ENCODE measurements around the gene PCDH15.

GRCh38 chr10:53918755-53919154 is 882.3 kb downstream of the PCDH15 start:
- TF ChIP-seq, protein P1, sequence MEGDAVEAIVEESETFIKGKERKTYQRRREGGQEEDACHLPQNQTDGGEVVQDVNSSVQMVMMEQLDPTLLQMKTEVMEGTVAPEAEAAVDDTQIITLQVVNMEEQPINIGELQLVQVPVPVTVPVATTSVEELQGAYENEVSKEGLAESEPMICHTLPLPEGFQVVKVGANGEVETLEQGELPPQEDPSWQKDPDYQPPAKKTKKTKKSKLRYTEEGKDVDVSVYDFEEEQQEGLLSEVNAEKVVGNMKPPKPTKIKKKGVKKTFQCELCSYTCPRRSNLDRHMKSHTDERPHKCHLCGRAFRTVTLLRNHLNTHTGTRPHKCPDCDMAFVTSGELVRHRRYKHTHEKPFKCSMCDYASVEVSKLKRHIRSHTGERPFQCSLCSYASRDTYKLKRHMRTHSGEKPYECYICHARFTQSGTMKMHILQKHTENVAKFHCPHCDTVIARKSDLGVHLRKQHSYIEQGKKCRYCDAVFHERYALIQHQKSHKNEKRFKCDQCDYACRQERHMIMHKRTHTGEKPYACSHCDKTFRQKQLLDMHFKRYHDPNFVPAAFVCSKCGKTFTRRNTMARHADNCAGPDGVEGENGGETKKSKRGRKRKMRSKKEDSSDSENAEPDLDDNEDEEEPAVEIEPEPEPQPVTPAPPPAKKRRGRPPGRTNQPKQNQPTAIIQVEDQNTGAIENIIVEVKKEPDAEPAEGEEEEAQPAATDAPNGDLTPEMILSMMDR (IDR thresholded peaks at IDR 0.05), result no peak
- TF ChIP-seq POLR2A (IDR thresholded peaks at IDR 0.05), result no peak
- no peak for TF ChIP-seq EP300 (IDR thresholded peaks at IDR 0.05)
